VCaP (cell line): ENCODE results near the gene MAPKBP1.

Experiments
- H3K27ac ChIP-seq: fragments of 450-650 bp; 2 replicates; pipeline ENCODE4 v1.5.1; 2017
- CTCF ChIP-seq: fragments of 450-650 bp; conservative IDR thresholded peaks from 2 replicates; pipeline ENCODE4 v1.5.1; 2017; ENCODE audit warnings: mild to moderate bottlenecking, moderate library complexity

MAPKBP1 gene

GRCh38 chr15:41817327-41817726 is 43.0 kb downstream of the MAPKBP1 start:
- no peak for TF ChIP-seq CTCF
- H3K27ac ChIP-seq, result no peak overlapping the region

DNA sequence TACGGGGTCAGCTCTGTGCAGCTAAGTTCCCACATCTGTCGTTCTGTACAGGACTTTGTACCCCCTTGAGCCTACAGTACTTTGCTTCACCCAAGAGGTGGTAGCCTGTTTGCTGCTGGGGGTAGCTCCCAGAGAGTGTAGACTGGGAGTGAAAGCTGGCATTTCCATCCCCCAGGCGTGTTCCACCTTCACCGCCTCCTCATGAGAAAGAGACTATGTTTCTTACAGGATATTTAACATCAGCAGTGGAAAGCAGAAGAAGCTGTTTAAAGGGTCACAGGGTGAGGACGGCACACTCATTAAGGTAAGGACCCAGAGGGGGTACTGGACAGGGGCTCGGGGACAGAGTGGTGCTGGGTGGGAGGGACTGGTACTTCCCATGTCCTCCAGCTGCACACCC is 43.5 kb downstream of the MAPKBP1 start:
- TF ChIP-seq CTCF, result no peak
- H3K27ac ChIP-seq, result no peak overlapping the region

GRCh38 chr15:41819455-41820050 is 45.3 kb downstream of the MAPKBP1 start:
- H3K27ac ChIP-seq, result no peak overlapping the region; the same call in 1 of the 2 replicates
- no peak for TF ChIP-seq CTCF

GRCh38 chr15:41820791-41821423 is 46.6 kb downstream of the MAPKBP1 start:
- peak overlapping the region; percentile 71 for H3K27ac ChIP-seq
- TF ChIP-seq CTCF, result no peak

GRCh38 chr15:41821831-41822230 is 47.5 kb downstream of the MAPKBP1 start:
- peak overlapping the region; percentile 71; the same call in 1 of the 2 replicates for H3K27ac ChIP-seq
- TF ChIP-seq CTCF, result no peak

- no peak overlapping the region for H3K27ac ChIP-seq
- TF ChIP-seq CTCF, result no peak
Measured at GRCh38 chr15:41822471-41822870, 48.2 kb downstream of the MAPKBP1 start.

- no peak for TF ChIP-seq CTCF
Measured at GRCh38 chr15:41822957-41823356, 48.7 kb downstream of the MAPKBP1 start.

More at GRCh38 chr15:41822957-41823356, 48.7 kb downstream of the MAPKBP1 start:
- H3K27ac ChIP-seq, result no peak overlapping the region
